IMR-90 (cell line): ENCODE data around the gene TMEM130. TPM values are rescaled to one million over a fixed set of nuclear protein-coding genes. Genes with fewer than 3 reads are reported as not detected.

Source experiments
- ATAC-seq: fragments of 200-7000 bp; cut with Tn5 transposase; 2 replicates; pipeline ENCODE4 v1.9.1; 2020; ENCODE audit warnings: low read depth, mild to moderate bottlenecking, moderate library complexity
- BruUV-seq: library from RNA; stranded (reverse); fragments of 400-500 nt; replicated peaks from 2 replicates; lab custom pipeline; 2021; lab: Mats Ljungman, UMichigan
- CTCF ChIA-PET: fragments of 300-600 bp; formaldehyde crosslinking; extraction: SDS; loops from one replicate; lab custom pipeline; 2021; ENCODE audit warnings: antibody characterized with exemption; lab: Yijun Ruan, JAX
- POLR2A ChIA-PET: fragments of 300-600 bp; sonication (Branson Sonifier 250); formaldehyde crosslinking; loops from one replicate; lab custom pipeline; 2022; ENCODE audit warnings: antibody characterized with exemption; ENCODE audit not compliant: unreplicated experiment; lab: Charles Lee
- DNase-seq: peaks from one replicate; pipeline ENCODE4 v3.0.0; 2013
- H2AFZ ChIP-seq: replicated peaks from 2 replicates; pipeline ENCODE3; 2013; ENCODE audit warnings: low read length, mild to moderate bottlenecking; ENCODE audit not compliant: poor library complexity
- H2AK5ac ChIP-seq: 2 replicates; pipeline ENCODE4 v1.6.1; 2013; ENCODE audit warnings: low read depth, low read length, inconsistent platforms
- H2AK9ac ChIP-seq: replicated peaks from 2 replicates; pipeline ENCODE3; 2013; ENCODE audit warnings: mild to moderate bottlenecking, low read depth, low read length, moderate library complexity; ENCODE audit not compliant: poor library complexity
- H2BK120ac ChIP-seq: 2 replicates; pipeline ENCODE4 v1.6.1; 2013; ENCODE audit warnings: low read depth, low read length, inconsistent platforms
- H2BK15ac ChIP-seq: 3 replicates; pipeline ENCODE4 v1.6.1; 2013; ENCODE audit warnings: low read depth, low read length, inconsistent platforms
- H2BK20ac ChIP-seq: 2 replicates; pipeline ENCODE4 v1.6.1; 2013; ENCODE audit warnings: low read depth, mild to moderate bottlenecking, inconsistent platforms, low read length, moderate library complexity
- H2BK5ac ChIP-seq: 2 replicates; pipeline ENCODE4 v1.6.1; 2013; ENCODE audit warnings: mild to moderate bottlenecking, low read depth, low read length, inconsistent platforms; ENCODE audit not compliant: poor library complexity, severe bottlenecking
- H3K14ac ChIP-seq: replicated peaks from 2 replicates; pipeline ENCODE4 v1.6.1; 2013; ENCODE audit warnings: low read depth, low read length, inconsistent platforms
- H3K18ac ChIP-seq: 2 replicates; pipeline ENCODE4 v1.6.1; 2013; ENCODE audit warnings: low read depth, low read length, control low read depth
- H3K23ac ChIP-seq: 2 replicates; pipeline ENCODE4 v1.6.1; 2013; ENCODE audit warnings: low read depth, low read length, inconsistent platforms
- H3K27ac ChIP-seq: 2 replicates; pipeline ENCODE4 v1.5.1; 2013; ENCODE audit warnings: mild to moderate bottlenecking, control low read depth, low read length; ENCODE audit not compliant: insufficient read depth
- H3K27me3 ChIP-seq: 2 replicates; pipeline ENCODE4 v1.6.1; 2013; ENCODE audit warnings: low read length; ENCODE audit not compliant: control insufficient read depth, insufficient read depth
- H3K36me3 ChIP-seq: 2 replicates; pipeline ENCODE4 v1.6.1; 2013; ENCODE audit warnings: low read length, mixed read lengths; ENCODE audit not compliant: control insufficient read depth, insufficient read depth
- H3K4ac ChIP-seq: 2 replicates; pipeline ENCODE4 v1.6.1; 2013; ENCODE audit warnings: low read depth, low read length, inconsistent platforms
- H3K4me1 ChIP-seq: 2 replicates; pipeline ENCODE4 v1.6.1; 2013; ENCODE audit warnings: low read length, mixed read lengths; ENCODE audit not compliant: control insufficient read depth, insufficient read depth
- H3K4me2 ChIP-seq: 2 replicates; pipeline ENCODE4 v1.6.1; 2013; ENCODE audit warnings: low read depth, mild to moderate bottlenecking, control low read depth, low read length, moderate library complexity
- H3K4me3 ChIP-seq: 2 replicates; pipeline ENCODE4 v1.5.1; 2013; ENCODE audit warnings: low read depth, mild to moderate bottlenecking, control low read depth, low read length, moderate library complexity; ENCODE audit not compliant: insufficient read depth
- H3K56ac ChIP-seq: 2 replicates; pipeline ENCODE4 v1.6.1; 2013; ENCODE audit warnings: low read length, inconsistent platforms; ENCODE audit not compliant: insufficient read depth; ENCODE audit errors: extremely low read depth
- H3K79me1 ChIP-seq, 2 experiments: 2 replicates each; pipeline ENCODE4 v1.6.1; 2013; ENCODE audit warnings: low read length in 2 of 2, inconsistent platforms in 1 of 2, low read depth in 1 of 2
- H3K9ac ChIP-seq: 2 replicates; pipeline ENCODE4 v1.6.1; 2013; ENCODE audit warnings: low read depth, low read length, control low read depth
- H3K9me1 ChIP-seq: 2 replicates; pipeline ENCODE4 v1.6.1; 2013; ENCODE audit warnings: low read length, inconsistent platforms; ENCODE audit not compliant: insufficient read depth
- H3K9me3 ChIP-seq: 2 replicates; pipeline ENCODE4 v1.6.1; 2013; ENCODE audit warnings: low read length; ENCODE audit not compliant: control insufficient read depth, insufficient read depth
- H4K20me1 ChIP-seq: 2 replicates; pipeline ENCODE4 v1.6.1; 2013; ENCODE audit warnings: low read length, inconsistent platforms; ENCODE audit not compliant: insufficient read depth
- H4K5ac ChIP-seq: 2 replicates; pipeline ENCODE4 v1.6.1; 2013; ENCODE audit warnings: mild to moderate bottlenecking, low read depth, low read length, control low read depth
- H4K8ac ChIP-seq, 2 experiments: 2 replicates each; pipeline ENCODE4 v1.6.1; 2013; ENCODE audit warnings: low read depth in 2 of 2, low read length in 2 of 2, control low read depth in 1 of 2, inconsistent platforms in 1 of 2
- H4K91ac ChIP-seq: 2 replicates; pipeline ENCODE4 v1.6.1; 2013; ENCODE audit warnings: low read depth, low read length, inconsistent platforms; ENCODE audit not compliant: insufficient read depth
- CEBPB ChIP-seq: IDR thresholded peaks from 2 replicates; pipeline ENCODE4 v1.6.1; 2012; ENCODE audit warnings: low read depth, low read length, improper control_type of control experiment
- CHD1 ChIP-seq: IDR thresholded peaks from 2 replicates; pipeline ENCODE4 v1.6.1; 2012; ENCODE audit warnings: low read depth, low read length, improper control_type of control experiment
- FOS ChIP-seq: fragments of 150-350 bp; IDR thresholded peaks from 2 replicates; pipeline ENCODE4 v1.6.1; 2016; ENCODE audit warnings: low read depth, low read length
- MAFK ChIP-seq: IDR thresholded peaks from 2 replicates; pipeline ENCODE4 v1.6.1; 2012; ENCODE audit warnings: low read depth, low read length, improper control_type of control experiment
- MAZ ChIP-seq: IDR thresholded peaks from 2 replicates; pipeline ENCODE4 v1.6.1; 2012; ENCODE audit warnings: low read depth, mild to moderate bottlenecking, low read length, improper control_type of control experiment, moderate library complexity, borderline replicate concordance
- MXI1 ChIP-seq: IDR thresholded peaks from 2 replicates; pipeline ENCODE4 v1.6.1; 2012; ENCODE audit warnings: low read depth, mild to moderate bottlenecking, low read length, moderate library complexity, borderline replicate concordance
- NFE2L2 ChIP-seq: fragments of 150-350 bp; IDR thresholded peaks from 2 replicates; pipeline ENCODE4 v1.6.1; 2016; ENCODE audit warnings: low read depth, mild to moderate bottlenecking, low read length
- POLR2A ChIP-seq: IDR thresholded peaks from 2 replicates; pipeline ENCODE4 v1.6.1; 2012; ENCODE audit warnings: mild to moderate bottlenecking, low read depth, low read length
- RAD21 ChIP-seq: IDR thresholded peaks from 2 replicates; pipeline ENCODE4 v1.6.1; 2012; ENCODE audit warnings: low read length, improper control_type of control experiment
- RCOR1 ChIP-seq: IDR thresholded peaks from 2 replicates; pipeline ENCODE4 v1.6.1; 2012; ENCODE audit warnings: mild to moderate bottlenecking, low read length, improper control_type of control experiment; ENCODE audit not compliant: insufficient replicate concordance
- RFX5 ChIP-seq: IDR thresholded peaks from 2 replicates; pipeline ENCODE4 v1.8.0; 2012; ENCODE audit warnings: low read depth, mild to moderate bottlenecking, low read length, moderate library complexity
- SMC3 ChIP-seq: fragments of 150-350 bp; IDR thresholded peaks from 2 replicates; pipeline ENCODE4 v1.6.1; 2016; ENCODE audit warnings: low read depth, mild to moderate bottlenecking, antibody characterized with exemption, low read length, moderate library complexity
- WGBS, 2 experiments: methylation state at CpG; one replicate each; pipeline versions ENCODE4 v1.1.5 to v1.1.7; 2013; ENCODE audit warnings: missing lambda C conversion rate in 2 of 2; ENCODE audit not compliant: insufficient read length in 1 of 2; ENCODE audit errors: extremely low coverage in 2 of 2; 5-methylcytosine and 5-hydroxymethylcytosine counted together
- dilution Hi-C: fragments of 300-500 bp; cut with HindIII; formaldehyde crosslinking; loops from one replicate; pipeline ENCODE4 v1.14.3; 2018; ENCODE audit warnings: low sequenced_read_pairs; ENCODE audit not compliant: unreplicated experiment
- in situ Hi-C: fragments of 300-500 bp; cut with MboI; formaldehyde crosslinking; loops from 3 replicates; pipeline ENCODE4 v1.14.3; 2019; ENCODE audit warnings: low sequenced_read_pairs, inconsistent platforms, mixed read lengths
- intact Hi-C: fragments of 100-400 bp; cut with micrococcal nuclease; formaldehyde crosslinking; loops from 2 replicates; pipeline ENCODE4 v1.10.0; 2022
- polyA plus RNA-seq, 3 experiments: library from polyadenylated mRNA; depleted of rRNA; stranded (reverse); fragments of >200 nt; gene quantifications; 2 replicates each; pipeline ENCODE4 v1.2.3, GENCODE V29; 2012; ENCODE audit warnings: low replicate concordance in 1 of 3
- total RNA-seq: library from RNA; depleted of rRNA; stranded (reverse); fragments of >200 nt; gene quantifications from 2 replicates; pipeline ENCODE4 v1.2.3, GENCODE V29; 2012
- TF ChIP-seq, protein P1 (sequence below): fragments of 150-350 bp; IDR thresholded peaks from 2 replicates; pipeline ENCODE4 v1.6.1; 2016; ENCODE audit warnings: low read depth, mild to moderate bottlenecking, low read length, moderate library complexity, borderline replicate concordance
- TF ChIP-seq, protein P2 (sequence below): conservative IDR thresholded peaks from 2 replicates; pipeline ENCODE4 v1.5.1; 2012; ENCODE audit warnings: mild to moderate bottlenecking, low read depth, low read length, improper control_type of control experiment

The TMEM130 gene
- total and polyA plus RNA-seq, 2 of the 4 experiments (the other 2 are of a cell fraction): 1.1 to 14.8 TPM

DNA sequence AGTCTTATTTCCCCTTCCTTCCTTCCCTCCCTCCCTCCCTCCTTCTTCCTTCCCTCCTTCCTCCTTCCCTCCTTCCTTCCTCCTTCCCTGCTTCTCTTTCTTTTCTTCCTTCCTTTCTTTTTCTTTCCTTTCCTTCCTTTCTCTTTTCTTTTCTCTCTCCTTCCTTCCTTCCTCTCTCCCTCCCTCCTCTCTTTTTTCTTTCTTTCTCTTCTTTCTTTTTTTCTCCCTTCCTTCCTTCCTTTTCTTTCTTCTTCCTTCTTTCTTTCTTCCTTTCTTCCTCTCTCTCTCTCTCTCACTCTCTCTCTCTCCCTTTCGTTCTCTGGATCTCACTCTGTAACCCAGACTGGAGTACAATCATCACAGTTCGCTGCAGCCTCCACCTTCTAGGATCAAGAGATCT lies 6.2 kb downstream of the TMEM130 start:
- Histone ChIP-seq H3K4ac (no peak overlapping the region), H3K9me1 (peaks cover 9% of the 10 kb centered on the region), H4K5ac (no peak overlapping the region), H4K20me1 (no peaks in the 10 kb centered on the region), H2AK9ac (no peak overlapping the region), H3K9ac (no peak overlapping the region), H3K56ac (no peak overlapping the region), H3K4me1 (peaks cover 8% of the 10 kb centered on the region), H3K27me3 (no peaks in the 10 kb centered on the region; the same call in 1 of the 2 replicates), H4K8ac (no peak overlapping the region), H3K9me3 (no peaks in the 10 kb centered on the region), H4K91ac (no peak overlapping the region), H3K14ac (no peak overlapping the region), H3K27ac (no peak overlapping the region), H2BK5ac (no peak overlapping the region), H2BK20ac (no peak overlapping the region), H3K23ac (no peak overlapping the region), H2BK15ac (no peak overlapping the region; the same call in 2 of the 3 replicates), H2BK120ac (no peak overlapping the region), H3K4me2 (no peak overlapping the region), H3K18ac (no peak overlapping the region), H2AFZ (no peak overlapping the region), H3K79me1 (peaks cover 0 to 3% of the 10 kb centered on the region in 2 experiments; a peak in 1 of 4 replicates), H3K36me3 (no peaks in the 10 kb centered on the region), H3K4me3 (no peak overlapping the region), H2AK5ac (no peak overlapping the region)
- POLR2A ChIA-PET: no interaction called here
- no TSS peak for BruUV-seq
- WGBS, 2 experiments: no CpG with 5 or more reads among the region's 2 CpGs
- no peak for ATAC-seq
- intact Hi-C loops (no loop called here), in situ Hi-C loops (no loop called here), dilution Hi-C loops (no loop called here)
- no peak for TF ChIP-seq CEBPB
- TF ChIP-seq FOS: no peak
- TF ChIP-seq RFX5: no peak
- TF ChIP-seq POLR2A: no peak
- no peak for TF ChIP-seq CHD1
- TF ChIP-seq MAZ: no peak
- TF ChIP-seq SMC3: no peak
- no peak for TF ChIP-seq NFE2L2
- no peak for TF ChIP-seq RCOR1
- TF ChIP-seq, protein P1, sequence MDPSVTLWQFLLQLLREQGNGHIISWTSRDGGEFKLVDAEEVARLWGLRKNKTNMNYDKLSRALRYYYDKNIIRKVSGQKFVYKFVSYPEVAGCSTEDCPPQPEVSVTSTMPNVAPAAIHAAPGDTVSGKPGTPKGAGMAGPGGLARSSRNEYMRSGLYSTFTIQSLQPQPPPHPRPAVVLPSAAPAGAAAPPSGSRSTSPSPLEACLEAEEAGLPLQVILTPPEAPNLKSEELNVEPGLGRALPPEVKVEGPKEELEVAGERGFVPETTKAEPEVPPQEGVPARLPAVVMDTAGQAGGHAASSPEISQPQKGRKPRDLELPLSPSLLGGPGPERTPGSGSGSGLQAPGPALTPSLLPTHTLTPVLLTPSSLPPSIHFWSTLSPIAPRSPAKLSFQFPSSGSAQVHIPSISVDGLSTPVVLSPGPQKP: no peak
- TF ChIP-seq MXI1: no peak
- TF ChIP-seq, protein P2, sequence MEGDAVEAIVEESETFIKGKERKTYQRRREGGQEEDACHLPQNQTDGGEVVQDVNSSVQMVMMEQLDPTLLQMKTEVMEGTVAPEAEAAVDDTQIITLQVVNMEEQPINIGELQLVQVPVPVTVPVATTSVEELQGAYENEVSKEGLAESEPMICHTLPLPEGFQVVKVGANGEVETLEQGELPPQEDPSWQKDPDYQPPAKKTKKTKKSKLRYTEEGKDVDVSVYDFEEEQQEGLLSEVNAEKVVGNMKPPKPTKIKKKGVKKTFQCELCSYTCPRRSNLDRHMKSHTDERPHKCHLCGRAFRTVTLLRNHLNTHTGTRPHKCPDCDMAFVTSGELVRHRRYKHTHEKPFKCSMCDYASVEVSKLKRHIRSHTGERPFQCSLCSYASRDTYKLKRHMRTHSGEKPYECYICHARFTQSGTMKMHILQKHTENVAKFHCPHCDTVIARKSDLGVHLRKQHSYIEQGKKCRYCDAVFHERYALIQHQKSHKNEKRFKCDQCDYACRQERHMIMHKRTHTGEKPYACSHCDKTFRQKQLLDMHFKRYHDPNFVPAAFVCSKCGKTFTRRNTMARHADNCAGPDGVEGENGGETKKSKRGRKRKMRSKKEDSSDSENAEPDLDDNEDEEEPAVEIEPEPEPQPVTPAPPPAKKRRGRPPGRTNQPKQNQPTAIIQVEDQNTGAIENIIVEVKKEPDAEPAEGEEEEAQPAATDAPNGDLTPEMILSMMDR: no peak
- no peak for TF ChIP-seq RAD21
- TF ChIP-seq MAFK: no peak
- CTCF ChIA-PET: interaction anchor here (0.6 kb wide), 1 partner anchor 32 kb away, joined by 3 read pairs; no protein-coding TSS in a partner anchor
- DNase-seq: no peak
